Thymus (tissue), 11 donors: ENCODE results near the gene RPRD1A. TPM values are rescaled to one million over a fixed set of nuclear protein-coding genes. Genes with fewer than 3 reads are reported as not detected.
"Not testable (repeated sequence)": the region's sequence is repeated elsewhere in the genome, so short reads cannot be mapped to it uniquely, and the experiment has no call there.

ENCODE experiments used
- DNase-seq, 9 donors: peaks; one replicate each; pipeline ENCODE4 v3.0.0-alpha.2; 2013; ENCODE audit warnings: low spot score in 9 of 9, low read depth in 6 of 9, missing footprints in 1 of 9
- H3K27ac ChIP-seq, 2 donors: one replicate each; pipeline ENCODE4 v1.5.1; 2013; ENCODE audit warnings: control low read depth in 1 of 2, low read depth in 1 of 2, low read length in 1 of 2, mild to moderate bottlenecking in 1 of 2, moderate library complexity in 1 of 2
- H3K27me3 ChIP-seq, 2 donors: one replicate each; pipeline ENCODE4 v1.5.1; 2013; ENCODE audit warnings: low read length in 1 of 2; ENCODE audit not compliant: control insufficient read depth in 2 of 2, insufficient read depth in 1 of 2
- H3K36me3 ChIP-seq, 2 donors: one replicate each; pipeline ENCODE4 v1.5.1; 2013; ENCODE audit warnings: low read length in 1 of 2, mild to moderate bottlenecking in 1 of 2, moderate library complexity in 1 of 2; ENCODE audit not compliant: control insufficient read depth in 2 of 2, insufficient read depth in 2 of 2
- H3K4me1 ChIP-seq, 2 donors: one replicate each; pipeline ENCODE4 v1.5.1; 2013; ENCODE audit warnings: low read length in 2 of 2; ENCODE audit not compliant: control insufficient read depth in 2 of 2, insufficient read depth in 2 of 2
- H3K4me3 ChIP-seq, 2 donors: one replicate each; pipeline ENCODE4 v1.5.1; 2013; ENCODE audit warnings: low read length in 2 of 2, control low read depth in 1 of 2, mild to moderate bottlenecking in 1 of 2
- H3K9me3 ChIP-seq, 2 donors: one replicate each; pipeline ENCODE4 v1.5.1; 2013; ENCODE audit warnings: low read length in 1 of 2, mild to moderate bottlenecking in 1 of 2; ENCODE audit not compliant: control insufficient read depth in 2 of 2, insufficient read depth in 1 of 2
- WGBS: extraction: QIAGEN DNeasy Blood & Tissue Kit; methylation state at CpG from one replicate; pipeline ENCODE4 v1.1.7; 2013; 5-methylcytosine and 5-hydroxymethylcytosine counted together
- polyA plus RNA-seq: library from polyadenylated mRNA; stranded (reverse); fragments of 200-250 nt; gene quantifications from one replicate; pipeline ENCODE4 v1.2.3, GENCODE V29; 2013
- total RNA-seq: library from RNA; stranded (reverse); fragments of 120-200 nt; gene quantifications from one replicate; pipeline ENCODE4 v1.2.4, GENCODE V29; 2013
- donor health status: healthy.

The RPRD1A gene
- total and polyA plus RNA-seq, 2 donors, result 26.6 to 34.1 TPM

DNA sequence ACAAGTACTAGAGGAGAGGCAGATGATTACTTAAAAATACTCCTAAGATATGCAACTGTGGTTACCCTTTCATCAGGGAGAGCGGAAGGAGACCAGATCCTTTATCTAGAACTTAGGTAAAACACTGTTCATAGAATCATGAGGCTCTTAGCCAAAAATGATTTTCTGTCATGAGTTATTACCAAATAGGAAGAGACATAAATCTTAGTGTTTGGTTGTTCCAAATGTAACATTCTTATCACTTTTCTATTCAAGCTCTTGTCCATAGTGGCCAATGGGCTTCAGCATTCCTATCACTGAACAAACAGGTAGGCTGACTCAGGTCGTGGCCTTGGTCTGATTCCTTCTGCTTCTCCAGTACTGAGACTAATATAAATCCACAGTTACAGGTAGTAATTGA is 38.5 kb downstream of the RPRD1A start:
- H3K4me3 ChIP-seq, result no peak overlapping the region
- H3K36me3 ChIP-seq, result peaks cover 3 to 17% of the 10 kb centered on the region in 2 donors
- H3K9me3 ChIP-seq, result no peaks in the 10 kb centered on the region
- no peak overlapping the region for H3K27ac ChIP-seq
- 92% methylated on average over 2 of the region's 2 CpGs for WGBS
- DNase-seq, result no peak
- no peaks in the 10 kb centered on the region for H3K27me3 ChIP-seq
- no peaks in the 10 kb centered on the region for H3K4me1 ChIP-seq

- Histone ChIP-seq H3K4me3 (no peak overlapping the region), H3K36me3 (peaks cover 3 to 14% of the 10 kb centered on the region in 2 donors), H3K9me3 (no peaks in the 10 kb centered on the region), H3K27ac (no peak overlapping the region), H3K27me3 (no peaks in the 10 kb centered on the region), H3K4me1 (no peaks in the 10 kb centered on the region)
- no peak for DNase-seq
- WGBS, result 82% methylated on average over 1 of the region's 1 CpG
Measured at GRCh38 chr18:36025025-36025424, 42.3 kb downstream of the RPRD1A start.

GRCh38 chr18:36024241-36024640 is 43.1 kb downstream of the RPRD1A start:
- DNase-seq, H3K4me3 ChIP-seq, H3K4me1 ChIP-seq, H3K9me3 ChIP-seq, H3K27ac ChIP-seq, H3K27me3 ChIP-seq: not testable (repeated sequence)
- H3K36me3 ChIP-seq, result peaks cover 3 to 12% of the 10 kb centered on the region in 2 donors
- 98% methylated on average over 3 of the region's 3 CpGs for WGBS

DNA sequence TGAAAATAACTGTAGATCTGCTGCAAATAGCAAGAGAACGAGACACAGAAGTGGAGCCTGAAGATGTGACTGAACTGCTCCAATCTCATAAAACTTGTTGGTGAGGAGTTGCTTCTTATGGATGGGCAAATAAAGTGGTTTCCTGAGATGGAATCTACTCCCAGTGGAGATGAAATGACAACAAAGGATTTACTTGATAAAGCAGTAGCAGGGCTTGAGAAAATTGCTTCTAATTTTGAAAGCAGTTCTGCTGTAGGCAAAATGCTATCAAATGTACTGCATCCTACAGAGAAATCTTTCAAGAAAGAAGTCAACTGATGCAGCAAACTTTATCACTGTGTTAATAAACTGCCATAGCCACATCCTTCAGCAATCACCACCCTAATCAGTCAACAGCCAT is 44.0 kb downstream of the RPRD1A start:
- no peaks in the 10 kb centered on the region for H3K27me3 ChIP-seq
- H3K9me3 ChIP-seq, result no peaks in the 10 kb centered on the region
- no peak for DNase-seq
- H3K27ac ChIP-seq, result no peak overlapping the region
- no peaks in the 10 kb centered on the region for H3K4me1 ChIP-seq
- H3K36me3 ChIP-seq, result peaks cover 3 to 8% of the 10 kb centered on the region in 2 donors
- 100% methylated on average over 1 of the region's 1 CpG for WGBS
- H3K4me3 ChIP-seq, result no peak overlapping the region

GRCh38 chr18:36020174-36020711 is 47.1 kb downstream of the RPRD1A start:
- H3K9me3 ChIP-seq, result no peaks in the 10 kb centered on the region
- H3K27me3 ChIP-seq, result no peaks in the 10 kb centered on the region
- whole genome bisulfite sequencing, result 97% methylated on average over 3 of the region's 3 CpGs
- H3K27ac ChIP-seq, result no peak overlapping the region
- no peak for DNase-seq
- no peak overlapping the region for H3K4me3 ChIP-seq
- H3K4me1 ChIP-seq, result no peaks in the 10 kb centered on the region
- peaks cover 0 to 3% of the 10 kb centered on the region in 2 donors for H3K36me3 ChIP-seq

- Histone ChIP-seq H3K4me3 (no peak overlapping the region), H3K36me3 (no peaks in the 10 kb centered on the region), H3K27ac (no peak overlapping the region), H3K4me1 (no peaks in the 10 kb centered on the region), H3K9me3 (no peaks in the 10 kb centered on the region), H3K27me3 (no peaks in the 10 kb centered on the region)
- 98% methylated on average over 2 of the region's 2 CpGs for WGBS
- DNase-seq, result no peak
Measured at GRCh38 chr18:36017232-36017631, 50.1 kb downstream of the RPRD1A start.

- no peak for DNase-seq
- Histone ChIP-seq H3K36me3 (no peaks in the 10 kb centered on the region), H3K9me3 (no peaks in the 10 kb centered on the region), H3K27me3 (no peaks in the 10 kb centered on the region), H3K4me3 (no peak overlapping the region), H3K4me1 (no peaks in the 10 kb centered on the region), H3K27ac (no peak overlapping the region)
- 97% methylated on average over 3 of the region's 3 CpGs for WGBS
Measured at GRCh38 chr18:36015629-36016028, 51.7 kb downstream of the RPRD1A start.

- no peak overlapping the region for H3K4me3 ChIP-seq
- H3K9me3 ChIP-seq, result no peaks in the 10 kb centered on the region
- no peak for DNase-seq
- WGBS, result 98% methylated on average over 2 of the region's 2 CpGs
- no peak overlapping the region for H3K27ac ChIP-seq
- no peaks in the 10 kb centered on the region for H3K36me3 ChIP-seq
- no peaks in the 10 kb centered on the region for H3K27me3 ChIP-seq
- no peaks in the 10 kb centered on the region for H3K4me1 ChIP-seq
Measured at GRCh38 chr18:36012891-36013290, 54.5 kb downstream of the RPRD1A start.

GRCh38 chr18:36009214-36009613 is 58.1 kb downstream of the RPRD1A start:
- Histone ChIP-seq H3K27me3 (no peaks in the 10 kb centered on the region), H3K4me3 (no peak overlapping the region), H3K27ac (no peak overlapping the region), H3K4me1 (no peaks in the 10 kb centered on the region), H3K9me3 (no peaks in the 10 kb centered on the region), H3K36me3 (no peaks in the 10 kb centered on the region)
- 96% methylated on average over 3 of the region's 3 CpGs for whole genome bisulfite sequencing
- no peak for DNase-seq

- no peak overlapping the region for H3K27ac ChIP-seq
- no peak for DNase-seq
- no peaks in the 10 kb centered on the region for H3K9me3 ChIP-seq
- 99% methylated on average over 2 of the region's 2 CpGs for WGBS
- no peaks in the 10 kb centered on the region for H3K4me1 ChIP-seq
- H3K36me3 ChIP-seq, result no peaks in the 10 kb centered on the region
- H3K4me3 ChIP-seq, result no peak overlapping the region
- H3K27me3 ChIP-seq, result no peaks in the 10 kb centered on the region
Measured at GRCh38 chr18:36006997-36007396, 60.4 kb downstream of the RPRD1A start.
